Stomach (tissue), 9 donors: ENCODE measurements around the gene COL5A1. TPM values are rescaled to one million over a fixed set of nuclear protein-coding genes. Genes with fewer than 3 reads are reported as not detected.

Experiments
- DNase-seq, 2 donors: peaks; one replicate each; pipeline versions ENCODE4 v3.0.0 to v3.0.0-alpha.2; 2013 to 2019
- H3K27ac ChIP-seq, 5 donors: fragments of 200-600 bp in 4 of 5; sonication (generic) in 4 of 5; one replicate each; pipeline ENCODE4 v1.5.1; 2013 to 2019; ENCODE audit warnings: mild to moderate bottlenecking in 1 of 5, moderate library complexity in 1 of 5
- H3K27me3 ChIP-seq, 3 donors: fragments of 200-600 bp; sonication (generic); one replicate each; pipeline ENCODE4 v1.5.1; 2017 to 2019; ENCODE audit warnings: mixed run types in 1 of 3
- H3K36me3 ChIP-seq, 4 donors: fragments of 200-600 bp; sonication (generic); 1 replicate in 3 of 4; 2 replicates in 1 of 4; pipeline ENCODE4 v1.5.1; 2016 to 2019
- H3K4me1 ChIP-seq, 4 donors: fragments of 200-600 bp; sonication (generic); one replicate each; pipeline ENCODE4 v1.5.1; 2016 to 2019
- H3K4me3 ChIP-seq, 4 donors: fragments of 200-600 bp; sonication (generic) in 3 of 4; one replicate each; pipeline ENCODE4 v1.5.1; 2016 to 2019; ENCODE audit warnings: mild to moderate bottlenecking in 1 of 4
- H3K9me3 ChIP-seq, 4 donors: fragments of 200-600 bp; sonication (generic); one replicate each; pipeline ENCODE4 v1.5.1; 2016 to 2019
- CTCF ChIP-seq, 7 experiments: fragments of 450-650 bp in 4 of 7; fragments of 200-600 bp in 3 of 7; sonication (generic) in 3 of 7; IDR thresholded peaks; one replicate each; pipeline ENCODE4 v1.5.1; 2016 to 2019; ENCODE audit warnings: antibody characterized with exemption in 7 of 7, control low read depth in 2 of 7, mild to moderate bottlenecking in 1 of 7
- EP300 ChIP-seq: sonication (generic); formaldehyde crosslinking; IDR thresholded peaks from one replicate; pipeline ENCODE4 v1.6.1; 2017; ENCODE audit warnings: antibody characterized with exemption
- POLR2A ChIP-seq, 4 donors: fragments of 450-650 bp; IDR thresholded peaks; one replicate each; pipeline ENCODE4 v1.6.1; 2016; ENCODE audit warnings: antibody characterized with exemption in 4 of 4, control low read depth in 2 of 4, mild to moderate bottlenecking in 1 of 4, moderate library complexity in 1 of 4
- POLR2AphosphoS5 ChIP-seq, 3 donors: sonication (generic); formaldehyde crosslinking; IDR thresholded peaks; one replicate each; pipeline ENCODE4 v1.6.1; 2016; ENCODE audit warnings: antibody characterized with exemption in 3 of 3
- WGBS, 5 donors: extraction: QIAGEN DNeasy Blood & Tissue Kit in 3 of 5; methylation state at CpG; one replicate each; pipeline versions ENCODE4 v1.1.5 to v1.1.7; 2013 to 2018; 5-methylcytosine and 5-hydroxymethylcytosine counted together
- intact Hi-C: fragments of 100-400 bp; cut with DNase I; formaldehyde crosslinking; loops from one replicate; pipeline ENCODE4 v1.15.1; 2023; ENCODE audit warnings: low total_unique reads
- polyA plus RNA-seq, 3 donors: library from polyadenylated mRNA; stranded (reverse); fragments of 200-250 nt; gene quantifications; one replicate each; pipeline ENCODE4 v1.2.3, GENCODE V29; 2013
- total RNA-seq, 5 donors: library from RNA; depleted of rRNA; stranded (reverse); fragments of >200 nt; gene quantifications; one replicate each; pipeline versions ENCODE4 v1.1.0 to v1.2.3, GENCODE V29; 2014 to 2016
- donor health status: healthy with polysubstance abuse.
- donor health status: Bipolar disorder and iron deficiency.
- donor health status: healthy.

COL5A1 gene
- total and polyA plus RNA-seq, 8 donors: 7.3 to 205 (median 26.4) TPM

GRCh38 chr9:134858051-134858841 is 216.6 kb downstream of the COL5A1 start:
- H3K27ac ChIP-seq: no peak overlapping the region
- no peaks in the 10 kb centered on the region for H3K36me3 ChIP-seq
- no peaks in the 10 kb centered on the region for H3K4me1 ChIP-seq
- 56 to 68% (median 63%) methylated on average over 10 to 11 of the region's 11 CpGs for WGBS, 5 donors
- peaks cover 0 to 18% (median 0%) of the 10 kb centered on the region in 3 donors for H3K27me3 ChIP-seq
- no peak overlapping the region for H3K4me3 ChIP-seq
- peaks cover 0 to 5% (median 0%) of the 10 kb centered on the region in 4 donors for H3K9me3 ChIP-seq
- intact Hi-C loops: no loop called here
- DNase-seq: no peak
- TF ChIP-seq EP300 (no peak), POLR2A (IDR thresholded peaks at IDR 0.05) (no peak), POLR2AphosphoS5 (IDR thresholded peaks at IDR 0.05) (no peak), CTCF (IDR thresholded peaks at IDR 0.05) (no peak)

GRCh38 chr9:134860510-134860909 is 218.9 kb downstream of the COL5A1 start:
- intact Hi-C loops: no loop called here
- Histone ChIP-seq H3K4me1 (peaks cover 0 to 8% (median 0%) of the 10 kb centered on the region in 4 donors), H3K27ac (no peak overlapping the region), H3K9me3 (peaks cover 0 to 5% (median 0%) of the 10 kb centered on the region in 4 donors), H3K27me3 (peaks cover 0 to 30% (median 0%) of the 10 kb centered on the region in 3 donors), H3K36me3 (no peaks in the 10 kb centered on the region), H3K4me3 (no peak overlapping the region)
- DNase-seq: no peak
- TF ChIP-seq EP300 (no peak), CTCF (IDR thresholded peaks at IDR 0.05) (no peak), POLR2A (IDR thresholded peaks at IDR 0.05) (no peak), POLR2AphosphoS5 (IDR thresholded peaks at IDR 0.05) (no peak)
- WGBS, 5 donors: 77 to 90% (median 81%) methylated on average over 13 of the region's 13 CpGs

GRCh38 chr9:134861595-134862334 is 220.2 kb downstream of the COL5A1 start:
- intact Hi-C loops: no loop called here
- TF ChIP-seq EP300: no peak
- TF ChIP-seq POLR2A (IDR thresholded peaks at IDR 0.05): no peak
- no peak for TF ChIP-seq POLR2AphosphoS5 (IDR thresholded peaks at IDR 0.05)
- no peak for TF ChIP-seq CTCF (IDR thresholded peaks at IDR 0.05)
- Histone ChIP-seq H3K4me3 (no peak overlapping the region), H3K4me1 (peaks cover 0 to 8% (median 0%) of the 10 kb centered on the region in 4 donors), H3K36me3 (no peaks in the 10 kb centered on the region), H3K27me3 (peaks cover 0 to 19% (median 0%) of the 10 kb centered on the region in 3 donors), H3K27ac (no peak overlapping the region), H3K9me3 (peaks cover 0 to 5% (median 0%) of the 10 kb centered on the region in 4 donors)
- DNase-seq: no peak
- 81 to 89% (median 86%) methylated on average over 17 of the region's 17 CpGs for WGBS, 5 donors

- Histone ChIP-seq H3K4me3 (no peak overlapping the region), H3K27me3 (peaks cover 0 to 19% (median 0%) of the 10 kb centered on the region in 3 donors), H3K36me3 (no peaks in the 10 kb centered on the region), H3K4me1 (peaks cover 0 to 8% (median 0%) of the 10 kb centered on the region in 4 donors), H3K9me3 (peaks cover 0 to 5% (median 0%) of the 10 kb centered on the region in 4 donors), H3K27ac (no peak overlapping the region)
- intact Hi-C loops: no loop called here
- 81 to 92% (median 88%) methylated on average over 13 to 16 of the region's 16 CpGs for WGBS, 5 donors
- TF ChIP-seq EP300 (no peak), POLR2AphosphoS5 (IDR thresholded peaks at IDR 0.05) (no peak), POLR2A (IDR thresholded peaks at IDR 0.05) (no peak), CTCF (IDR thresholded peaks at IDR 0.05) (no peak)
- no peak for DNase-seq
Observed at GRCh38 chr9:134863306-134863902, 221.8 kb downstream of the COL5A1 start.
